ENCODE measurements around the gene HNRNPUL1.
A peak's percentile ranks its signal among the peaks of the same experiment; 100 is the strongest.

The HNRNPUL1 gene

GRCh38 chr19:41308450-41309179 is 44.4 kb downstream of the HNRNPUL1 start:
- DNase-seq (ENCODE audit: low spot score) = peak; percentile 90

GRCh38 chr19:41309180-41310032 is 45.2 kb downstream of the HNRNPUL1 start:
- peak; percentile 44 for DNase-seq (ENCODE audit: low spot score)

GRCh38 chr19:41310033-41310831 is 46.1 kb downstream of the HNRNPUL1 start, which contains the start of gene CCDC97:
TSS of gene CCDC97 (plus strand) at chr19:41310172. CDS start at chr19:41310311, 139 bp downstream.
- peak; percentile 88 for DNase-seq (ENCODE audit: low spot score)

GRCh38 chr19:41311072-41311471 is 46.9 kb downstream of the HNRNPUL1 start:
- peak; percentile 21 for DNase-seq (ENCODE audit: low spot score)

GRCh38 chr19:41311613-41312012 is 47.4 kb downstream of the HNRNPUL1 start:
- DNase-seq (ENCODE audit: low spot score) = no peak

GRCh38 chr19:41316306-41316920 is 52.2 kb downstream of the HNRNPUL1 start:
- no peak for DNase-seq (ENCODE audit: low spot score)

- no peak for DNase-seq (ENCODE audit: low spot score)
Measured at GRCh38 chr19:41318696-41319499, 54.7 kb downstream of the HNRNPUL1 start.

- no peak for DNase-seq (ENCODE audit: low spot score)
Measured at GRCh38 chr19:41319500-41320184, 55.5 kb downstream of the HNRNPUL1 start.

- DNase-seq (ENCODE audit: low spot score) = no peak
Measured at GRCh38 chr19:41320185-41320518, 56.0 kb downstream of the HNRNPUL1 start.

- DNase-seq (ENCODE audit: low spot score) = no peak
Measured at GRCh38 chr19:41320568-41320967, 56.4 kb downstream of the HNRNPUL1 start.

GRCh38 chr19:41321204-41321599 is 57.0 kb downstream of the HNRNPUL1 start:
- DNase-seq (ENCODE audit: low spot score) = no peak

GRCh38 chr19:41321600-41322270 is 57.6 kb downstream of the HNRNPUL1 start:
- peak; percentile 56 for DNase-seq (ENCODE audit: low spot score)

GRCh38 chr19:41322451-41322850 is 58.3 kb downstream of the HNRNPUL1 start:
- DNase-seq (ENCODE audit: low spot score) = no peak

- no peak for DNase-seq (ENCODE audit: low spot score)
Measured at GRCh38 chr19:41323023-41323422, 58.9 kb downstream of the HNRNPUL1 start.

GRCh38 chr19:41323430-41324125 is 59.4 kb downstream of the HNRNPUL1 start:
- DNase-seq (ENCODE audit: low spot score) = no peak

- no peak for DNase-seq (ENCODE audit: low spot score)
Measured at GRCh38 chr19:41324231-41324702, 60.1 kb downstream of the HNRNPUL1 start.

- peak; percentile 67 for DNase-seq (ENCODE audit: low spot score)
Measured at GRCh38 chr19:41324921-41325639, 60.9 kb downstream of the HNRNPUL1 start.

GRCh38 chr19:41325640-41325946 is 61.4 kb downstream of the HNRNPUL1 start:
- DNase-seq (ENCODE audit: low spot score) = no peak
